ENCODE results near the gene EXOC3.
A peak's percentile ranks its signal among the peaks of the same experiment; 100 is the strongest.

EXOC3 gene

GRCh38 chr5:423626-424261 lies 19.2 kb upstream of the EXOC3 start:
- no peak for TF ChIP-seq CTCF (conservative IDR thresholded peaks at IDR 0.05; ENCODE audit: low read depth, low read length)
- DNase-seq (ENCODE audit: low read depth): no peak

GRCh38 chr5:424301-425110 lies 18.5 kb upstream of the EXOC3 start:
- no peak for TF ChIP-seq CTCF (conservative IDR thresholded peaks at IDR 0.05; ENCODE audit: low read depth, low read length)
- H3K4me3 ChIP-seq (ENCODE audit: low read depth, low read length): no peak overlapping the region
- DNase-seq (ENCODE audit: low read depth): no peak

More at GRCh38 chr5:423626-424261, 19.2 kb upstream of the EXOC3 start:
- H3K4me3 ChIP-seq (ENCODE audit: low read depth, low read length): no peak overlapping the region

GRCh38 chr5:425714-426113 lies 17.3 kb upstream of the EXOC3 start:
- DNase-seq (ENCODE audit: low read depth): peak; percentile 22
- no peak overlapping the region for H3K4me3 ChIP-seq (ENCODE audit: low read depth, low read length)
- peak; percentile 34 for TF ChIP-seq CTCF (conservative IDR thresholded peaks at IDR 0.05; ENCODE audit: low read depth, low read length)

- no peak for DNase-seq (ENCODE audit: low read depth)
- TF ChIP-seq CTCF (conservative IDR thresholded peaks at IDR 0.05; ENCODE audit: low read depth, low read length): no peak
- no peak overlapping the region for H3K4me3 ChIP-seq (ENCODE audit: low read depth, low read length)
Observed at GRCh38 chr5:426392-426976, 16.5 kb upstream of the EXOC3 start.

GRCh38 chr5:427415-428087 lies 15.4 kb upstream of the EXOC3 start:
- no peak for DNase-seq (ENCODE audit: low read depth)
- no peak overlapping the region for H3K4me3 ChIP-seq (ENCODE audit: low read depth, low read length)
- no peak for TF ChIP-seq CTCF (conservative IDR thresholded peaks at IDR 0.05; ENCODE audit: low read depth, low read length)

- no peak for DNase-seq (ENCODE audit: low read depth)
- TF ChIP-seq CTCF (conservative IDR thresholded peaks at IDR 0.05; ENCODE audit: low read depth, low read length): no peak
- H3K4me3 ChIP-seq (ENCODE audit: low read depth, low read length): no peak overlapping the region
Observed at GRCh38 chr5:428219-428618, 14.8 kb upstream of the EXOC3 start.
